ENCODE data around the gene MZF1.
A peak's percentile ranks its signal among the peaks of the same experiment; 100 is the strongest.

GRCh38 chr19:58554494-58555368, 18.4 kb downstream of the MZF1 start, which contains the start of gene CHMP2A:
- TF ChIP-seq, protein P1, sequence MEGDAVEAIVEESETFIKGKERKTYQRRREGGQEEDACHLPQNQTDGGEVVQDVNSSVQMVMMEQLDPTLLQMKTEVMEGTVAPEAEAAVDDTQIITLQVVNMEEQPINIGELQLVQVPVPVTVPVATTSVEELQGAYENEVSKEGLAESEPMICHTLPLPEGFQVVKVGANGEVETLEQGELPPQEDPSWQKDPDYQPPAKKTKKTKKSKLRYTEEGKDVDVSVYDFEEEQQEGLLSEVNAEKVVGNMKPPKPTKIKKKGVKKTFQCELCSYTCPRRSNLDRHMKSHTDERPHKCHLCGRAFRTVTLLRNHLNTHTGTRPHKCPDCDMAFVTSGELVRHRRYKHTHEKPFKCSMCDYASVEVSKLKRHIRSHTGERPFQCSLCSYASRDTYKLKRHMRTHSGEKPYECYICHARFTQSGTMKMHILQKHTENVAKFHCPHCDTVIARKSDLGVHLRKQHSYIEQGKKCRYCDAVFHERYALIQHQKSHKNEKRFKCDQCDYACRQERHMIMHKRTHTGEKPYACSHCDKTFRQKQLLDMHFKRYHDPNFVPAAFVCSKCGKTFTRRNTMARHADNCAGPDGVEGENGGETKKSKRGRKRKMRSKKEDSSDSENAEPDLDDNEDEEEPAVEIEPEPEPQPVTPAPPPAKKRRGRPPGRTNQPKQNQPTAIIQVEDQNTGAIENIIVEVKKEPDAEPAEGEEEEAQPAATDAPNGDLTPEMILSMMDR (IDR thresholded peaks at IDR 0.05): peak in 1 of 4 experiments; percentile 19
- peak in 1 of 2 donors; percentile 78 for TF ChIP-seq POLR2A (IDR thresholded peaks at IDR 0.05)
